A549 (cell line): ENCODE data around the gene CDC42EP4. TPM values are rescaled to one million over a fixed set of nuclear protein-coding genes. Genes with fewer than 3 reads are reported as not detected.

Source experiments
- ATAC-seq, 2 experiments: fragments of 200-7000 bp in 1 of 2; fragments of >200 bp in 1 of 2; cut with Nextera tagmentation in 1 of 2; cut with Tn5 transposase in 1 of 2; 3 replicates each; pipeline versions ENCODE4 v1.8.0 to v1.9.1; 2018 to 2020; ENCODE audit warnings: mild to moderate bottlenecking in 1 of 2, moderate library complexity in 1 of 2
- CTCF ChIA-PET: fragments of 300-600 bp; sonication (Branson Sonifier 250); formaldehyde crosslinking; extraction: SDS; loops from one replicate; lab custom pipeline; 2021; ENCODE audit warnings: antibody characterized with exemption, inconsistent platforms; lab: Yijun Ruan, JAX
- POLR2A ChIA-PET: fragments of 350-600 bp; formaldehyde crosslinking; extraction: SDS; loops from one replicate; lab custom pipeline; 2021; ENCODE audit warnings: antibody characterized with exemption, inconsistent platforms; lab: Yijun Ruan, JAX
- DNase-seq, 2 experiments: peaks; one replicate each; pipeline versions ENCODE4 v3.0.0 to v3.0.0-alpha.2; 2011 to 2016; ENCODE audit warnings: low read depth in 1 of 2, low spot score in 1 of 2
- FAIRE-seq: peaks from 2 replicates; lab custom pipeline; 2011; peaks lifted over from hg19 to GRCh38; lab: Jason Lieb, UNC
- H3K27ac ChIP-seq, 2 experiments: fragments of >200 bp; sonication (Bioruptor Twin); formaldehyde crosslinking; 3 replicates each; pipeline ENCODE4 v1.5.1; 2016 to 2017
- H3K4me1 ChIP-seq: fragments of >200 bp; sonication (Bioruptor Twin); formaldehyde crosslinking; 3 replicates; pipeline ENCODE4 v1.6.1; 2016
- H3K4me2 ChIP-seq: fragments of >200 bp; sonication (Bioruptor Twin); formaldehyde crosslinking; 3 replicates; pipeline ENCODE4 v1.6.1; 2016
- H3K4me3 ChIP-seq: fragments of >200 bp; sonication (Bioruptor Twin); formaldehyde crosslinking; 3 replicates; pipeline ENCODE4 v1.5.1; 2016
- H3K9me3 ChIP-seq: fragments of >200 bp; sonication (Bioruptor Twin); formaldehyde crosslinking; 3 replicates; pipeline ENCODE4 v1.6.1; 2016
- ATOH8 ChIP-seq: fragments of 250-450 bp; sonication (Bioruptor Pico); IDR thresholded peaks from 2 replicates; pipeline ENCODE4 v1.5.0; 2020; ENCODE audit warnings: low read depth, mild to moderate bottlenecking, moderate library complexity
- BCL3 ChIP-seq: fragments of >200 bp; sonication (Bioruptor Twin); formaldehyde crosslinking; IDR thresholded peaks from 3 replicates; pipeline ENCODE4 v1.6.1; 2016
- CBX8 ChIP-seq: fragments of 200-600 bp; sonication (generic); IDR thresholded peaks from 2 replicates; pipeline ENCODE4 v1.6.1; 2016
- CEBPB ChIP-seq, 2 experiments: fragments of >200 bp in 1 of 2; sonication (Bioruptor Twin) in 1 of 2; formaldehyde crosslinking in 1 of 2; IDR thresholded peaks; 2 replicates each; pipeline ENCODE4 v1.6.1; 2012 to 2016
- CHD2 ChIP-seq: fragments of 150-350 bp; IDR thresholded peaks from 2 replicates; pipeline ENCODE4 v1.6.1; 2014; ENCODE audit warnings: low read length; ENCODE audit not compliant: partially characterized antibody
- CHD4 ChIP-seq: fragments of 200-600 bp; sonication (generic); IDR thresholded peaks from 2 replicates; pipeline ENCODE4 v1.6.1; 2016; ENCODE audit warnings: antibody characterized with exemption, mild to moderate bottlenecking, borderline replicate concordance
- CTCF ChIP-seq: fragments of >200 bp; sonication (Bioruptor Twin); formaldehyde crosslinking; IDR thresholded peaks from 3 replicates; pipeline ENCODE4 v1.5.1; 2016
- E2F6 ChIP-seq: IDR thresholded peaks from 2 replicates; pipeline ENCODE4 v1.6.1; 2012; ENCODE audit warnings: low read depth, borderline replicate concordance
- EHF ChIP-seq: fragments of 250-450 bp; sonication (Bioruptor Pico); IDR thresholded peaks from 2 replicates; pipeline ENCODE4 v1.5.0; 2020; ENCODE audit warnings: mild to moderate bottlenecking
- ELK1 ChIP-seq: fragments of 150-350 bp; IDR thresholded peaks from 2 replicates; pipeline ENCODE4 v1.6.1; 2014; ENCODE audit warnings: low read depth, mild to moderate bottlenecking, low read length
- FOSB ChIP-seq: fragments of 250-450 bp; sonication (Bioruptor Pico); IDR thresholded peaks from 2 replicates; pipeline ENCODE4 v1.5.0; 2020; ENCODE audit warnings: mild to moderate bottlenecking, moderate library complexity
- FOXS1 ChIP-seq: fragments of 250-450 bp; sonication (Bioruptor Pico); IDR thresholded peaks from 2 replicates; pipeline ENCODE4 v1.5.0; 2020; ENCODE audit warnings: mild to moderate bottlenecking, moderate library complexity
- HDAC2 ChIP-seq: fragments of 200-600 bp; sonication (generic); IDR thresholded peaks from 2 replicates; pipeline ENCODE4 v1.6.1; 2016
- HES2 ChIP-seq: fragments of >200 bp; sonication (Bioruptor Twin); formaldehyde crosslinking; IDR thresholded peaks from 2 replicates; pipeline ENCODE4 v1.6.1; 2016
- HEYL ChIP-seq: fragments of 250-450 bp; sonication (Bioruptor Pico); IDR thresholded peaks from 2 replicates; pipeline ENCODE4 v1.8.0; 2021; ENCODE audit warnings: mild to moderate bottlenecking, moderate library complexity
- HMGXB4 ChIP-seq: fragments of 250-450 bp; sonication (Bioruptor Pico); IDR thresholded peaks from 2 replicates; pipeline ENCODE4 v1.5.0; 2021; ENCODE audit warnings: mild to moderate bottlenecking, moderate library complexity, borderline replicate concordance
- JUN ChIP-seq, 2 experiments: fragments of >200 bp; sonication (Bioruptor Twin); formaldehyde crosslinking; IDR thresholded peaks; 2 replicates in 1 of 2; 3 replicates in 1 of 2; pipeline ENCODE4 v1.6.1; 2016 to 2017
- MAZ ChIP-seq: fragments of 150-350 bp; IDR thresholded peaks from 2 replicates; pipeline ENCODE4 v1.6.1; 2014; ENCODE audit warnings: antibody characterized with exemption, low read depth, low read length, borderline replicate concordance
- NFE2L2 ChIP-seq: fragments of 150-350 bp; conservative IDR thresholded peaks from 2 replicates; pipeline ENCODE4 v1.6.1; 2014; ENCODE audit warnings: low read length
- NR3C1 ChIP-seq: fragments of >200 bp; sonication (Bioruptor Twin); formaldehyde crosslinking; IDR thresholded peaks from 3 replicates; pipeline ENCODE4 v1.6.1; 2017
- POLR2A ChIP-seq: IDR thresholded peaks from 2 replicates; pipeline ENCODE4 v1.6.1; 2012; ENCODE audit warnings: mild to moderate bottlenecking, low read length
- RAD21 ChIP-seq, 2 experiments: fragments of >200 bp in 1 of 2; sonication (Bioruptor Twin) in 1 of 2; formaldehyde crosslinking in 1 of 2; IDR thresholded peaks in 1 of 2; conservative IDR thresholded peaks in 1 of 2; 2 replicates in 1 of 2; 3 replicates in 1 of 2; pipeline ENCODE4 v1.6.1; 2012 to 2018; ENCODE audit warnings: inconsistent platforms in 1 of 2
- RCOR1 ChIP-seq: fragments of 150-350 bp; IDR thresholded peaks from 2 replicates; pipeline ENCODE4 v1.6.1; 2014; ENCODE audit warnings: antibody characterized with exemption, low read length, low read depth
- RFX5 ChIP-seq: fragments of 450-650 bp; IDR thresholded peaks from 2 replicates; pipeline ENCODE4 v1.7.1; 2014; ENCODE audit warnings: antibody characterized with exemption, mild to moderate bottlenecking, moderate library complexity
- SMC3 ChIP-seq: fragments of >200 bp; sonication (Bioruptor Twin); formaldehyde crosslinking; IDR thresholded peaks from 3 replicates; pipeline ENCODE4 v1.6.1; 2018; ENCODE audit warnings: inconsistent platforms
- SREBF2 ChIP-seq: fragments of 450-650 bp; IDR thresholded peaks from 2 replicates; pipeline ENCODE4 v1.6.1; 2014; ENCODE audit warnings: mild to moderate bottlenecking, moderate library complexity
- TFCP2L1 ChIP-seq: fragments of 250-450 bp; sonication (Bioruptor Pico); IDR thresholded peaks from 2 replicates; pipeline ENCODE4 v1.5.0; 2021; ENCODE audit warnings: mild to moderate bottlenecking
- TP53 ChIP-seq: fragments of 250-450 bp; sonication (Bioruptor Pico); IDR thresholded peaks from 2 replicates; pipeline ENCODE4 v1.5.0; 2021; ENCODE audit warnings: mild to moderate bottlenecking, moderate library complexity
- USF2 ChIP-seq: fragments of 450-650 bp; IDR thresholded peaks from 2 replicates; pipeline ENCODE4 v1.6.1; 2014; ENCODE audit warnings: antibody characterized with exemption
- WGBS: methylation state at CpG from one replicate; pipeline ENCODE4 v1.1.6; 2017; ENCODE audit errors: missing lambda C conversion rate; 5-methylcytosine and 5-hydroxymethylcytosine counted together
- polyA plus RNA-seq, 4 experiments: library from polyadenylated mRNA; depleted of rRNA in 3 of 4; stranded (reverse); fragments of >200 nt; fragmentation: RNase III in 1 of 4; extraction: RNeasy Plus Mini Kit Qiagen cat#74134 plus additional on column Dnase treatment in 1 of 4; gene quantifications; 2 replicates in 3 of 4; 3 replicates in 1 of 4; pipeline ENCODE4 v1.2.3, GENCODE V29; 2011 to 2017

Gene CDC42EP4
- polyA plus RNA-seq, 2 of the 4 experiments (the other 2 are of a cell fraction), result 33.8 to 65.7 TPM

GRCh38 chr17:73338566-73339197 is 26.9 kb upstream of the CDC42EP4 start:
- WGBS, result 92% methylated on average over 22 of the region's 22 CpGs
- Histone ChIP-seq H3K4me1 (peaks cover 61% of the 10 kb centered on the region), H3K4me2 (no peak overlapping the region), H3K4me3 (no peak overlapping the region), H3K27ac (peak overlapping the region; percentile 86 to 93; a peak in 4 of 6 replicates), H3K9me3 (no peaks in the 10 kb centered on the region)
- DNase-seq, result no peak
- POLR2A ChIA-PET, result interaction anchor here (1.1 kb wide), 1 partner anchor 26 kb away, joined by 5 read pairs; no protein-coding TSS in a partner anchor
- CTCF ChIA-PET, result interaction anchor here (0.6 to 9.5 kb wide), 11 partner anchors 11 to 83 kb away, joined by 3 to 128 read pairs (median 3); partner anchors contain the start of gene CDC42EP4
- FAIRE-seq, result no peak
- TF ChIP-seq TFCP2L1 (CRISPR knock-in tag), result no peak
- TF ChIP-seq E2F6, result no peak
- TF ChIP-seq CHD4, result no peak
- no peak for TF ChIP-seq NFE2L2
- TF ChIP-seq HEYL (CRISPR knock-in tag), result no peak
- no peak for TF ChIP-seq CTCF
- no peak for TF ChIP-seq RCOR1
- TF ChIP-seq TP53 (CRISPR knock-in tag), result no peak
- TF ChIP-seq RAD21 (conservative IDR thresholded peaks at IDR 0.05 in 1 of 2, IDR thresholded peaks at IDR 0.05 in 1 of 2), result no peak
- no peak for TF ChIP-seq RFX5
- TF ChIP-seq ELK1, result no peak
- no peak for TF ChIP-seq CEBPB (IDR thresholded peaks at IDR 0.05)
- TF ChIP-seq JUN (IDR thresholded peaks at IDR 0.05), result no peak
- TF ChIP-seq SMC3, result no peak
- no peak for TF ChIP-seq CHD2
- TF ChIP-seq CBX8, result no peak
- TF ChIP-seq FOSB, result no peak
- TF ChIP-seq NR3C1, result no peak
- no peak for TF ChIP-seq FOXS1 (CRISPR knock-in tag)
- no peak for TF ChIP-seq EHF (CRISPR knock-in tag)
- TF ChIP-seq, all 56 proteins: peak for 0
- ATAC-seq, result no peak

- H3K4me1 ChIP-seq, result peaks cover 55% of the 10 kb centered on the region
Observed at GRCh38 chr17:73338050-73338521, 26.3 kb upstream of the CDC42EP4 start.

More at GRCh38 chr17:73338050-73338521, 26.3 kb upstream of the CDC42EP4 start:
- Histone ChIP-seq H3K4me3 (no peak overlapping the region), H3K4me2 (no peak overlapping the region), H3K27ac (peak overlapping the region in 1 of 2 experiments; percentile 93; a peak in 3 of 6 replicates), H3K9me3 (no peaks in the 10 kb centered on the region)
- DNase-seq (no peak), FAIRE-seq (no peak), ATAC-seq (no peak)
- ChIA-PET POLR2A (no interaction called here), CTCF (interaction anchor here (1.0 to 9.5 kb wide), 4 partner anchors 11 to 83 kb away, joined by 3 to 128 read pairs (median 10); partner anchors contain the start of gene CDC42EP4)
- 87% methylated on average over 13 of the region's 13 CpGs for WGBS
- no peak for TF ChIP-seq MAZ
- no peak for TF ChIP-seq HMGXB4
- no peak for TF ChIP-seq POLR2A
- TF ChIP-seq SREBF2, result no peak
- TF ChIP-seq ATOH8 (CRISPR knock-in tag), result no peak
- no peak for TF ChIP-seq USF2
- TF ChIP-seq HES2, result no peak
- TF ChIP-seq BCL3, result no peak
- TF ChIP-seq HDAC2, result no peak
